Thoracic aorta (tissue), 2 donors: ENCODE results near the gene VSTM2B. TPM values are rescaled to one million over a fixed set of nuclear protein-coding genes. Genes with fewer than 3 reads are reported as not detected.

Source experiments
- ATAC-seq: fragments of 150-250 bp; one replicate; pipeline ENCODE4 v1.8.0; 2017; ENCODE audit warnings: low read depth; ENCODE audit not compliant: insufficient number of reproducible peaks, low FRiP score
- DNase-seq: peaks from one replicate; pipeline ENCODE4 v3.0.0-alpha.2; 2020; ENCODE audit warnings: low spot score
- H3K27ac ChIP-seq, 2 donors: fragments of 200-600 bp; sonication (generic); 1 replicate in 1 of 2; 2 replicates in 1 of 2; pipeline ENCODE4 v1.5.1; 2016; ENCODE audit warnings: mild to moderate bottlenecking in 2 of 2, moderate library complexity in 2 of 2
- H3K27me3 ChIP-seq: fragments of 200-600 bp; sonication (generic); replicated peaks from 2 replicates; pipeline ENCODE4 v1.6.0; 2016; ENCODE audit warnings: mild to moderate bottlenecking; ENCODE audit not compliant: insufficient read depth
- H3K36me3 ChIP-seq: fragments of 200-600 bp; sonication (generic); one replicate; pipeline ENCODE4 v1.5.1; 2016
- H3K4me1 ChIP-seq, 2 donors: fragments of 200-600 bp; sonication (generic); 1 replicate in 1 of 2; 2 replicates in 1 of 2; pipeline versions ENCODE4 v1.5.1 to v1.6.0; 2016; ENCODE audit warnings: low read depth in 2 of 2, mild to moderate bottlenecking in 1 of 2; ENCODE audit not compliant: control insufficient read depth in 1 of 2
- H3K4me3 ChIP-seq: fragments of 200-600 bp; sonication (generic); 2 replicates; pipeline ENCODE4 v1.5.1; 2016; ENCODE audit warnings: mild to moderate bottlenecking
- H3K9me3 ChIP-seq: fragments of 200-600 bp; sonication (generic); 2 replicates; pipeline ENCODE4 v1.5.1; 2016
- total RNA-seq, 2 donors: library from RNA; depleted of rRNA; stranded (reverse); fragments of >200 nt; gene quantifications; one replicate each; pipeline versions ENCODE4 v1.1.0 to v1.2.3, GENCODE V29; 2016
- TF ChIP-seq, protein P1 (sequence below): fragments of 200-600 bp; sonication (generic); IDR thresholded peaks from one replicate; pipeline ENCODE4 v1.5.1; 2019; ENCODE audit warnings: antibody characterized with exemption

VSTM2B gene
- total RNA-seq, 2 donors from 2014 or later = not detected

DNA sequence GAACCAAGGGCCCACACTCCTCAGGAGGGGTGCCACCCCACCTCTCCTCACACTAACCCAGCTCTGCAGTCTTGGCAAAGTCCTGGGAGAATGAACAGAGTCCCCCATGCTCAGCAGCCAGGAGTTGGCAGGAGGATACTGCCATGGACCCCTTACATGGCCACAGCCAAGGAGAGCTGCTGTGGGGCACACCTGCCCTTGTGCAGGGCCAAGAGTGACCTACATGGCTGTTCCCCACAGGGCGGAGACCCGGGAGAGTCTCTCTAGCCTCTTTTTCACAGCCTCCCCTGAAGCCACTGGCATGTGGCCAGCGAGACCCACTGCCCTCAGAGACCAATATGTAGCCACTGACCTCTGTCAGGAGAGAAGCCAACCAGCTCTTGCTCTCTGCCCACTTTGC lies 45.9 kb upstream of the VSTM2B start:
- Histone ChIP-seq H3K4me3 (no peak overlapping the region), H3K27ac (no peak overlapping the region), H3K27me3 (no peaks in the 10 kb centered on the region), H3K9me3 (no peaks in the 10 kb centered on the region), H3K36me3 (no peaks in the 10 kb centered on the region), H3K4me1 (no peaks in the 10 kb centered on the region)
- TF ChIP-seq, protein P1, sequence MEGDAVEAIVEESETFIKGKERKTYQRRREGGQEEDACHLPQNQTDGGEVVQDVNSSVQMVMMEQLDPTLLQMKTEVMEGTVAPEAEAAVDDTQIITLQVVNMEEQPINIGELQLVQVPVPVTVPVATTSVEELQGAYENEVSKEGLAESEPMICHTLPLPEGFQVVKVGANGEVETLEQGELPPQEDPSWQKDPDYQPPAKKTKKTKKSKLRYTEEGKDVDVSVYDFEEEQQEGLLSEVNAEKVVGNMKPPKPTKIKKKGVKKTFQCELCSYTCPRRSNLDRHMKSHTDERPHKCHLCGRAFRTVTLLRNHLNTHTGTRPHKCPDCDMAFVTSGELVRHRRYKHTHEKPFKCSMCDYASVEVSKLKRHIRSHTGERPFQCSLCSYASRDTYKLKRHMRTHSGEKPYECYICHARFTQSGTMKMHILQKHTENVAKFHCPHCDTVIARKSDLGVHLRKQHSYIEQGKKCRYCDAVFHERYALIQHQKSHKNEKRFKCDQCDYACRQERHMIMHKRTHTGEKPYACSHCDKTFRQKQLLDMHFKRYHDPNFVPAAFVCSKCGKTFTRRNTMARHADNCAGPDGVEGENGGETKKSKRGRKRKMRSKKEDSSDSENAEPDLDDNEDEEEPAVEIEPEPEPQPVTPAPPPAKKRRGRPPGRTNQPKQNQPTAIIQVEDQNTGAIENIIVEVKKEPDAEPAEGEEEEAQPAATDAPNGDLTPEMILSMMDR = no peak
- DNase-seq (no peak), ATAC-seq (no peak)

DNA sequence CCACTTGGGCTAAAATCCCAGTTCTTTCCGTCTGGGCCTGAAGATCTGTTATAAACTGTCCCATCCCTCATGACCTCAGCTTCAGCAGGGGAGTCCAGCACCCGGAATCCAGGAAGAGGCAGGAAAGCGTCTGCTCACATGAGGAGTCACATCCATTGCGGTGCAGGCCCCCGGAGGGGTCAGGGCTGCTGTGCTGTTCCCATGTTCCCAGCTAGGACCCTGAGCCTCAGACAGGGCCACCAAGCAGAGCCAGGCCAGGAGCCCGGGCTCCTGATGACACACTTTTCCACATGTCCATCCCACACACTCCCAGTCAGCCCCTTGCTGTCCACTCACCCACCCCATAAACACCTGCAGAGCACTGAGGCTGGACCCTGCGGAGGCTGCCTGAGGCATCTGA lies 45.3 kb upstream of the VSTM2B start:
- TF ChIP-seq, protein P1 = no peak

DNA sequence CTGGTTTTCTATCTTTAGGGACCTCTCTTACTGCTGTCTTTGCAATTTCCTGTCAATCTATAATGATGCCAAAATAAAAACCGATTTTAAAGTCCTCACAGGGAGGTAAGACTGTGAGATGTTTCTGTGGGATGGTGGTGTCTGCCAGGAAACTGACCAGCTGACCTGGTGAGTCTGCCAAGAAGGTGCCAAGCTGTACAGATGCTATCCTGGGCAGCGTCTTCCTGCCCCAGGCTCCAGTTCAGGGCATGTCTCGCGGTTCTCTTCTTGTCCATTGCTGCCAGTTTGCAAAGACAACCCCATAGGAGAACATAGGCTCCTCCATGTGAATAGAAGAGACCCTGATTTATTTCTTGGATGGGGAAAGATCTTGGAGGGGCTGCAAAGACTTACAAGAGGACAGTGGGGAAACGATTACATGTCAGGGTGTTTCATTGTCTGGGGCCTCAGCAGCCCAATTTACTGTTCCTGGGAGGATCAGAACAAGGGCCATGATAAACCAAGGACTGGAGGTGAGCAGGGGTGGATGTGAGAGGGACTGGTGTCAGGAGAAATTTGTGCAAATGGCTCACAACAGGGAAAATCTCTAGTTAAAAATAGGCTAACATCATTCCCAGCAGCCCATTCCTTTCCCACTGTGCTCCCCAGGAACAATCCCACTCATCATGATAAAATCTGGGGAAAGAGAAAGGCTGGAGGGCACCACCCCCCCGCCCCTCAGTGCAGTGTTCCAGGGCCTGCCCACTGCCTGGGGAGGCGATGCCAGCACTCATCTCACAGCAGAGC lies 42.7 kb upstream of the VSTM2B start:
- no peaks in the 10 kb centered on the region for H3K9me3 ChIP-seq
- DNase-seq (no peak), ATAC-seq (no peak)
- H3K27me3 ChIP-seq = no peaks in the 10 kb centered on the region
- no peak overlapping the region for H3K27ac ChIP-seq
- H3K4me3 ChIP-seq = no peak overlapping the region
- TF ChIP-seq, protein P1 = no peak
- no peaks in the 10 kb centered on the region for H3K4me1 ChIP-seq
- no peaks in the 10 kb centered on the region for H3K36me3 ChIP-seq

More for the DNA sequence above, 45.3 kb upstream of the VSTM2B start:
- Histone ChIP-seq H3K27ac (no peak overlapping the region), H3K9me3 (no peaks in the 10 kb centered on the region), H3K27me3 (no peaks in the 10 kb centered on the region), H3K4me1 (no peaks in the 10 kb centered on the region), H3K36me3 (no peaks in the 10 kb centered on the region), H3K4me3 (no peak overlapping the region)
- ATAC-seq (no peak), DNase-seq (no peak)

DNA sequence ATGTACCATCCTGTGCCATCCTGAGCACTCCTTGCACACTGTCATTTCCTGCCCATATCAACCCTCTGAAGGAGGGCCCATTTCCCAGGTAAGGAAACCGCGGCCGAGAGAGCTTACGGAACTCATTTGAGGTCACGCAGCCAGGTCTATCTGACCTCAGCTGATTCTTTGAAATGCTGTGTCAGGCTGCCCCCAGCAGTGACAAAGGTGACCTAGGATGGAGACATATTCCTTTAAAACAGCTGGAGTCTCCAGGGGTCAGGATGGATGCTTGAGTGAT lies 42.2 kb upstream of the VSTM2B start:
- no peak for DNase-seq
- Histone ChIP-seq H3K4me3 (no peak overlapping the region), H3K36me3 (no peaks in the 10 kb centered on the region), H3K9me3 (no peaks in the 10 kb centered on the region), H3K4me1 (no peaks in the 10 kb centered on the region), H3K27ac (no peak overlapping the region), H3K27me3 (no peaks in the 10 kb centered on the region)
- ATAC-seq = no peak
- TF ChIP-seq, protein P1 = no peak

DNA sequence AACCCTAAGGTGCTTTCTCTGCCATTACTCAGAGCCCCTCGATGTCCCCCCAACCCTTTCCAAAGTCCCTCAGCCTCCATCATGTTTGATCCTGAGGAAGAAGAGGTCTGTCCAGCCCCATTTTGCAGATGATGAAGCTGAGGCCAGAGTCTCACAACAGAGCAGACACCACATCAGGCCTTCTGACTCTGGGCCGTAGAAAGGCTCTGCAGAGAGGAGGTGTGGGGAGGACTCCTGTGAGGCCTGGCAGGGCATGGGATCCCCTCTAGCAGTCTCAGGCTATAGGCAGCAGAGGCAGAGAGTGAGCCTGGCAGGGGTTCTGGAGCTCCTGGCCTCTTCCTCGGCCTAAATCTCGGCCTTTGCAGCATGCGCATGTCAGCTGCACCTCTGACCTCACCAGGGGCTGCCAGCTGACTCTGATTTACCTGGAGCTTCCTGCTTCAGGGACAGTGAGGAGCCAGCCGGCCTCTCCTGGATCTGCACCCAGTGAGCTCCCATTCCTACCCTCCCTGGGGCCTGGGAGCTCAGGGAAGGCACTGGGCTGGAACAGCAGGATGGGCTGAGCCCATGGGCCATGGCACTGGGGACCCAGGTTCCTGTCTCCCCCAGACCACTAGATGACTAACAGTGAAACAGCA lies 41.7 kb upstream of the VSTM2B start:
- TF ChIP-seq, protein P1 = no peak
- H3K27ac ChIP-seq = no peak overlapping the region
- H3K4me3 ChIP-seq = no peak overlapping the region
- H3K9me3 ChIP-seq = no peaks in the 10 kb centered on the region
- H3K36me3 ChIP-seq = no peaks in the 10 kb centered on the region
- no peak for ATAC-seq
- no peaks in the 10 kb centered on the region for H3K4me1 ChIP-seq
- DNase-seq = no peak
- H3K27me3 ChIP-seq = no peaks in the 10 kb centered on the region
